Posterior cingulate gyrus (tissue), 11 donors: ENCODE data around the gene CEP152.
"Not testable (repeated sequence)": the region's sequence is repeated elsewhere in the genome, so short reads cannot be mapped to it uniquely, and the experiment has no call there.

Experiments
- DNase-seq, 10 donors: peaks; one replicate each; pipeline versions ENCODE4 v3.0.0 to v3.0.0-alpha.2; 2020 to 2021; ENCODE audit warnings: mixed read lengths in 3 of 10
- intact Hi-C: fragments of 100-400 bp; cut with DNase I; formaldehyde crosslinking; loops from one replicate; pipeline ENCODE4 v1.15.1; 2023

Gene CEP152

DNA sequence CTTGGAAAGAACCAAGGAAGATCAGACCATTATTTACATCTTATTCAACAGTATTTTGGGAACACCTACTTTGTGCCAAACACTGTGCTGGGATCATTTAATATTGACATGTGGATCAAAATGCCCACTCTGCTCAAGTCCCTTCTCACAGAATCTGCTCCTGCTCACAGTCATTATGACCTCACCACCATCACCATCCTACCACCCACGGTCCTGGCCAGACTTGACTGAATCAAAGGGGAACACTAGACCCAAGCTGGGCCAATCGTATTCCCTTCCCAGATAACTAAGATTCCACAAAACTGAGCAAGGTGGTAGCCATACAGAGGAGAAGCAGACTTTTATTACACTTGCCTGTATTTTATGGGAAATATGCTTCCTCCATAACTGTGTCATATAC is 3.4 kb upstream of the CEP152 start:
- intact Hi-C loops: no loop called here
- no peak for DNase-seq

DNA sequence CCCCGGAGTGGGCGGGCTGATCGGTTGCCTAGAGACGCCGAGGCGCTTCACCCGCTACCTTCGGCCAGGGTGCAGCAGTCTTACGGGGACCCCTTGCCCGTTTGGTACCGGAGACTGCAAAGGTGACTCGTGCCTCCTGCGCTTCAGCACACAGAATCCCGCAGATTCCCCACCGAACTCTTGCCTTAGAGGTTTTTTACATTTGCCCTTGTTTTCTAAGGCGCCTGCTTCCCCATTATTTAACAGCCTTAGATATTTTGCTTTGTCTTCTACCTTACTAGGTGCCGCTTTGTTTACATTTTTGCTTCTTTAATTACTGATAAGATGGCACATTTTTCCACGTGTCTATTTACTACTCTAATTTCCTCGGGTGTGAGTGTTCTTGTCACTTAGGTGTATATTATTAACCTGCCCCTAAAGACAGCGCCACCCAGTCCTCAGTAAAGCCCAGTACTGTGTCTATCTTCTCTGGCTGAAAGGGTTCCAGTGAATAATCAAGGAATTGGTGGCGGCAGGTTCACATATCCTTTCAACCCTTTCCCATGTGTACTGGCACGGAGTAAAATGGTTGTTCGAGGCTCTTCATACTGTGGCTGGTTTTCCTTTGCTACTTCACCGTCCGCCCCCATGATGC is 573 bp upstream of the CEP152 start:
- intact Hi-C loops: no loop called here
- DNase-seq: no peak

DNA sequence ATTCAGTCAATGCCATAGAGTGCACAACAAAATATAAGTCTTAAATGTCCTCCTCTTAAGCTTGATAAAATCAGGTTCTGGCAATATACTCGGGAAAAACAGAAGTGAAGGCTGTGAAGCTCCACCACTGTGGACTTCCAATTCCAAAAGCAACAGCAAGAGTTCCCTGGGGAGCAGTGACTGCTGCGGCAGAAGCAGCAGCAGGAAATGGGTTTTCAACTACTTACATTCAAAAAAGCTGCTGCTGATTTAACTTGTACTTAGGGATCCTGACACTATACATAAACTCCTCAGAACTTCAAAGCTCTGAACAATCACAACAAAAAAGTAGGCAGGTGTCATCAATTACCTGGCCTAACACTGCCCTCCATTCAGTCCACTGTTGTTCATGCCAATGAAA is 4.7 kb downstream of the CEP152 start:
- DNase-seq: no peak
- intact Hi-C loops: no loop called here

DNA sequence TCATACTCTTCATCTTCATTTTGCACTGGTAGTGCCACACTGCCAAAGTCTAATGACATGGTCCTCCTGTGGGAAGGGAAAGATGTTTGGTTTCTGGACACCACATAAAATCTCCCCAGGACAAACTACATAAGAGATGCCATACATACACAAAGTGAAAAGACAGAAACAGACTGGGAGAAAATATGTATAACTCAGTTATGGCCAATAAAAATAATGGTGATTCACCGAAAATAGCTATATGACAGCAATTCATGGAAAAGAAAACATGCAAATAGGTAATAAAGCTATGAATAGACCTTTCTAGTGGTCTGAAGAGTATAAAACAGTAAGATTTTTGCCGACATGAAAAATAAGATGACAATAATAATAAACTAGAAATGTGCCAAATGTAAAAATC is 5.3 kb downstream of the CEP152 start:
- no peak for DNase-seq
- intact Hi-C loops: no loop called here

DNA sequence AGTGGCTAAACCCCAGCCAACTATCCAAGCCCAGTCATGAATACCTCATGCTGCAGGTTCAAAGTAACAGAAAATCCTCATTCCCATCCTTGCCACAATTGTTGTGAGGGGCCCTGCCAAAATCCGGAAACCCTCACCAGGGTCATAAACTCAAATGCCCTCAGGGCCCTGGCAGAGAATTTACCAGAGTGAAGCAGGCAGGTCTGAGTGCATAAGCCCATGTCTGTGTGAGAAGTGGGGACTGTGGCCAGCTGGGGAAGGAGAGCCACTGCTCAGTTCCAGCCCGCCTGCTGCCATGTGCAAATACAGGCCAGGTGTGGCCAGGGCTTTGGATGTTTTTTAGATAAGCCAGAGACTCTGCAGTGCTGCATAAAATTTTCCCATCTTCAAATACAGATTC is 7.0 kb downstream of the CEP152 start:
- intact Hi-C loops: loop anchor here (5.0 kb wide), 1 partner anchor 162 kb away; no protein-coding TSS in a partner anchor

DNA sequence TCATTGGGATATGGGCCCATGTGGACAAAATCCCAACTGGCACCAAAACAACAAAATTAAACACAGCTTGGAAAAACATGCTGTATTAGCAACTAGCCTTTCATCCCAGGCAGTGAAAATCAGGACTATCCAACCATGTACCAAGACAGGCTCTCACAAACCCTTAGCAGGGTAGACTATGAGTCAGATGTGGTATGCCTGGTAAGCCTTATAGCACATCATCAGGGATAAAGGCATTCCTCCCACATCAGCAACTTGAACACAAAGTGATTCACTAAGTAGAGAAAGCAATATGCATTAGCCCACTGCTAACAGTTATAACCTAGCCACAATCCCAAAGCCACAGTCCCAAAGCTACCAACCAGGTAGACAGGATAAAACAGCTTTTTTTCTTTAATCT is 8.0 kb downstream of the CEP152 start:
- no peak for DNase-seq
- intact Hi-C loops: loop anchor here (5.0 kb wide), 1 partner anchor 161 kb away; no protein-coding TSS in a partner anchor

More for the DNA sequence above, 7.0 kb downstream of the CEP152 start:
- peak in 1 of 10 donors; percentile 49 for DNase-seq

DNA sequence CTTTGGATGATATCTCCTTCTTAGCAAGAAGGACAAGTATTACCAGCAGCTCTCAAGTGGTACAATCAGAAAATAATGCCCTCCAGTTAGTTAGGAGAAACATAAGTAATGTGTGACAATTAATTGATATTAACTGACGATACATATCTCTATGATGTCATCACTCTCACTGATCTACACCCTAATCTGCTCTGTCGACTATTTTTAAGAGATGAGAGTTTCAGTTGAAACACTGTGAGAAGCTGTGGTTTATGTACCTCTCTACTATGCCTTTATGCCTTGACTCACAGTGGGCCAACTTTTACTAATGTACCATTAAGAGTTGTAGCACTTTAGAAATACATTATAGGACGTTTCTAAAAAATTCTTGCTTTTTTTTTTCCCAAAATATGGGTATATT is 8.6 kb downstream of the CEP152 start:
- DNase-seq: no peak
- intact Hi-C loops: loop anchor here (5.0 kb wide), 1 partner anchor 160 kb away; no protein-coding TSS in a partner anchor

DNA sequence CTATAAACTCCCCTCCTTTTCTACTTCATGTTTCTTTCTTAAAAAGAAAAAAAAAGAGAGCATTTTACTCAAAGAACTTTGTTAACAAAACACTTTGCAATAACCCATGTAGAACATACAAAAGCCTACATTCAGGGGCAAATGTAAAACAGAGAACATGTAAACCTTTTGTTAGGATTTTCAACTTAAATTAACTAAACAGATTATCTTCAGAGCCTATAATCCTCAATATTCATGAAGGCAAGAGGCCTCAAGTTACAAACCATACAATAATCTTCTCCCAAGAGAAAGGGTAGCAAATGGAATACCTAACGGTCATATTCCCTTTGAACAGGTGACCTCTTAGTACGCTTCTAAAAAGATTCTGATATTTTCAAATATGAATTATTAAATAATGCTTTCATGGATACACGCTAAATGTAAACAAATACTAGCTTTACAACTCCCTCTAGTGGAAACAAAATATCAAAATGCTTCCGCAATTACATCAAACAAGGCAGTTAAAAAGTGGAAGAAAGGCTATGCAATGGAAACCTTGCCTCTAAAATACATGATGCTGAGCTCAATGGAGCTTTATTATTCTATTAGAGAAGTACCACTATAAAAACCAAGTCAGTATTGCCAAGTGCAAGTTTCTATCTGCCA is 9.9 kb downstream of the CEP152 start:
- intact Hi-C loops: loop anchor here (2.0 to 5.0 kb wide), 2 partner anchors 159 to 442 kb away; no protein-coding TSS in a partner anchor
- DNase-seq: no peak

DNA sequence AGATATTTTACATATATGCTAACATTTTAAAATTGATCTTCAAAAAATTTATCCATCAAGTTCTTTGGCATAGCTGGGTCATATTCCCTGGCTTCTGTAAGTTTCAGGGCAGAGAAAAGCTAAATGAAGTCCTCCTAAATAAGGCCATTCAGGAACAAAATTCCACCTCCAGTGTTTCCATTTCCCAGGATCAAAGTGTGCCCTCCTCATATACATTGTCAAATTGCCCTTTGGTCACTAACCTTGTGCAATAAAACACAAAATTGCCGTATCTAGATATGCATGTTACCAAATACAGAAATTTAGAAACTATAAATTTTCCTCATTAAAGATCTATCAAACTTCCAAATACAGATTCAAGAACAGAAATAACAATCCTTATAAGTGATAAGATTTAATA is 10.6 kb downstream of the CEP152 start:
- intact Hi-C loops: loop anchor here (2.0 to 5.0 kb wide), 2 partner anchors 158 to 441 kb away; no protein-coding TSS in a partner anchor
- no peak for DNase-seq

DNA sequence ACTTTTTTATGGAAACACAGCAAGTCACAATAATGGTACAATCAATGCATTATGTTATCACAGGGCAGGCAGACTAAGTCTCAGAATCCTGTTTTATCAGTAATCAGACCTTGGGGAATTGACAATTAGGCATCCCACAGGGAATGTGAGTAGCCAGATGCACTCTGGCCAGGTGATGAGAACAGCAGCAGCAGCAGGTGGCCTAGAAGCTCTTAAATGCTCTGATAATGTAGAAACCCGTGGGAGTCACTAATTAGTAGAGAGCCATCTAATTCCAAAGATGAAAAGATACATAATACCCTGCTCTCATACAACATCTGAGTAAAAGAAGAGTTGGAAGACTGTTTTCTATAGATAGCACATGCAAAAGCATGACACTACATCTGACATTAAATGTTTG is 12.6 kb downstream of the CEP152 start:
- no peak for DNase-seq
- intact Hi-C loops: no loop called here

DNA sequence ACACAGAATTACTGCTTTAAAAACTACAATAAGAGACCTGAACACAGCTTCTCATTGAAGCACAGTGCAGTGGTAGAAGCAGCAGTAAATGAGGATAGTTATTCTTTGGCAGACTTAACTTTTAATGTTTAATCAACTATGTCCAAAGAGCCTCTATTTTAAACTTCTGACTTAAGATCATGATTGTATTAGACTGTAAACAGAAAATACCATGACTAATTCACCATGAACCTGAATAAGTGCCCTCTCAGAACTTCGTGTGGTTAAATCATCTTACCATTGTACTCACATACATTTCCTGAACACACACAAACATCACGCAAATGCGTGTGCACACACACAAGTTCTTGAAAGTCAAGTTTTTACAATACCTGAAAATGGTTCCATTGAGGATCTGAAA is 13.9 kb downstream of the CEP152 start:
- intact Hi-C loops: no loop called here
- no peak for DNase-seq

DNA sequence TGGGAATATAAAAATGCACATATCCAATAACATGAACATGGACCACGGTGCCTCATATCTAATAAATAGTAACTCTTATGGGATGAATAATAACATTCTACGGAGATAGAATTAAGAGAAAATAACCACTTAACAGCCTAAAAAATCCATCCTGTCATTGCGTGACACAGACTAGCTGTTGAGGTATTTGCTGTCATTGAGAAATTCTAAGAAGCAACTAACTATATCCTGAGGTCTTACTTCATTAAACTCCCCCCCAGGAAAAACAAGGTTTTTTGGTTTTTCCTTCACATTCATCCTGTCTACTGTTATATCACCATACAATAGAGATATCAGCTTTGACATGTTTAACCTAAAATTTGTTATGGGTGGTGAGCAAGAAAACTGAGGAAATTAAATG is 14.3 kb downstream of the CEP152 start:
- intact Hi-C loops: no loop called here
- no peak for DNase-seq

DNA sequence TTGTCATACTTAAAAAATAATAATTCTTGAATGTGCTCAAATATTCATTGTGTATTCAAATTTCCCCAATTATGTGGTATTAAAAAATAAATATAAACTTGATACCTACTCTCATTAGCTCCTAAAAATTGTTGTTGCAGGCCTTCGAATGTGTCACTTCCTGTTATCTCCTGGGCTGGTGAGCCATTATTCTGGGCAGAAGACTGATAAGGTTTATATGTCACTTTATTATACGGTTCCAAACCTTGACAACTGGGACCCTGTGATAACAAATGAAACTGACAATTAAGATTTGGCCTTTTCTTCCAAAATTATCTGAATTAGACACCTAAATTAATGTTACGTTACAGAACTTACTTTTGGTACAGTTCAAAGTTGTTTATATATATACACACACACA is 15.0 kb downstream of the CEP152 start:
- intact Hi-C loops: no loop called here
- no peak for DNase-seq

DNA sequence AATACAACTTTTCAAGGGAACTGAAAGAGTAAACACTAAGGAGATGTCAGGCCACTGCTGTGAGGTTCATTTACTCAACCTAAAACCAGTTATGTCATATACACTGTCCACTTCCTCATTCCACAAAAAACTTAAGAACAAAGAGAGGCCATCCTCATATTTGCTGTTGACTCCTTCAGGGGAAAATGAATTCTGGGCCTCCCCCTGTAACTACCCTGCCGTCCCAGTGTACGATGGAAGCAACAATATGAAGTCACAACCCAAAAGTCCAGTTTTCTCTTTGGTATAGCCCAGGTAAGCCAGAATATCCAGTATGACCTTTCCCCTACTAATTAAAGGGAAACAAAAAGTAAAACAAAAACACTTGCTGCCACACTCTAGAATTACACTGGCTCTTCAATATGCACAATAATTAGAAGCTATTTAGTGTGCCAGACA is 16.2 kb downstream of the CEP152 start:
- no peak for DNase-seq
- intact Hi-C loops: no loop called here

DNA sequence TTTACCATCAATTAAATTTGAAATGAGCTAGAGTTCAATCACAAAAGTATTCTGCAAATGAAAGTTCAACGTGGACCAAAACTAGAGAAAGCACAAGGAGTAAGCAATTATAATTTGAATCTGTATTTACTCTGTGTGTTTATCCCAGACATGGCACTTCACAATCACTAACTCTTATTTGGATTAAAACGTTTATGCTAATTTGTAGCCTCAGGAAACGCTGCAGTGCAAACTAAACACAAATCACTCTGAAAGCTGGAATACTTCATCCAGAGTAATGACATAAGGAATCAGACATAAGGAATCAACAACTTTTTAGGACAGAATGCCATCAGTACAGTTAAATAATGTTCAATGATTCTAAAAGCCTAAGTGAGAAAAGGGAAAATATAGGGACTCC is 18.5 kb downstream of the CEP152 start:
- no peak for DNase-seq
- intact Hi-C loops: no loop called here

DNA sequence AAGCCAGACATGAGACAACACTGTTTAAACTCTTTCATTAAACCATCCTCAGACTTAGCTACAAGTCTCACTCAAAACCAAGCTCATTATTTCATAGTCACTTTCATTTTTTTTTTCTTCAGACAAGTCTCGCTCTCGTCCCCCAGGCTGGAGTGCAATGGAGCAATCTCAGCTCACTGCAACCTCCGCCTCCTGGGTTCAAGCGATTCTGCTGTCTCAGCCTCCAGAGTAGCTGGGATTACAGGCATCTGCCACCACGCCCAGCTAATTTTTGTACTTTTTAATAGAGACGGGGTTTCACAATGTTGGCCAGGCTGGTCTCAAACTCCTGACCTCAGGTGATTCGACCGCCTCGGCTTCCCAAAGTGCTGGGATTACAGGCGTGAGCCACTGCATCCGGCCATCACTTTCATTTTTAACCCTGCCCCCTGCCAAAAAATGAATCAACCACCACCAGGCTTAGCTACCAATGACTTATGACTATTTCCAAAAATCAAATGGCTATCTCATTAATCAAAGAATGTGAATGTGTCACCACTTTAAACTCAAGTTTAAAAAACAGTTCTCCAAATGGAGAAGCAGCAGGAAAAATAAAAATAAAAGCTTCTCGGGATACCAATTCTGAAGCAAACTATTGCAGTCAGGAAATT is 20.3 kb downstream of the CEP152 start:
- intact Hi-C loops: not testable (repeated sequence)
- peak in 1 of 10 donors; percentile 30 for DNase-seq

DNA sequence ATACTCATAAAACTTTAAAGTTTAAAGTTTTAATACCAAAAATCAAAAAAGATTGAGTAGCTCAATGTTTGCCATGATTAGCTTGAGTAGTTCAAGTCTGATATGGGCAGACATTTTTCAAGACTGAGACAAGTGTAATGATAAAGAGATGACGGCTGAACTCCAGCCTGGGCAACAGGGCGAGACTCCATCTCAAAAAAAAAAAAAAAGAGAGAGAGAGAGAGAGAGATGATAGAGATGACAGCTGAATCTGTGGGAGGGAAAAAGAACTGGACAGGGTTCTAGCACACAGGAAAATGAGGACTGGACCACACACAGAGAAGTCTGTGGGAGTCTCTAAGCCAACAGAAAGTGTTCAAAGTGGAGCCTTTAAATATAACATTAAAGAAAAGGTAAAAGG is 25.2 kb downstream of the CEP152 start:
- intact Hi-C loops: no loop called here
- no peak for DNase-seq

DNA sequence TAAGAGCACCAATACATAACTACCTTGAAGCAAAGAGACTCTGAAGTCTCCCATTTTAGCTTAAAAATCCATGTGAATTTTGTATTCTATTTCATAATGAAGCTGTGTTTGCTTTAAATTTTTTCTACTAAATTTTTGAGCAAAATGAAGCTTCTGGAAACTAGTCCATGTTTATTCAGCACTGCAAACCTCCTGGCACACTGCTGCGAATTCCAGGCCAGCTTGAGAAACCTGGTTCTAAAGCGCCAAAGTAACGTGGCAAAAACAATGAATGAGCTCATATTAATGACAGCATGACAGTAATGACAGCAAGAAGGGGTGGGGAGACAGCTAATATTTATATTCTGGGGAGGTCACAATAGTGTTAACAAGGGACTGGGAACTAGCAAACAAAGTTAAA is 25.7 kb downstream of the CEP152 start:
- intact Hi-C loops: no loop called here
- no peak for DNase-seq

DNA sequence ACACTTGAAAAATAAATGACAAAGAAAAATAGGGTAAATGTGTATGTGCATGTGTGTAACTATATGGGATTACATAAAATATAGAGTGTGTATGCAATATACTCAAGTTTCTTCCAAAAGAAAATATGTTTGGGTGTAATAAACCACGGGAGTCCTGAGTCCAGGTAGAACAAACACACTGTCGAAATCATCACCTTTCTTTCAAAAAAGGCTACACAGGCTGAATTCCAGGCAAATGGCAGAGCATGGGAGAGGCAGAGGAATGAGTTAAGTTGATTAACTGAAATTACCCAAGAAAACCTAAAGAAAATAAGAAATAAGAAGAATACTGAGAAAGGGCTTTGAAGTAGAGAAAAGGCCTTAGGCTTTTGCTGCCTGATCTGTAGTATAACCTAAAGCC is 26.1 kb downstream of the CEP152 start:
- intact Hi-C loops: no loop called here
- DNase-seq: no peak

DNA sequence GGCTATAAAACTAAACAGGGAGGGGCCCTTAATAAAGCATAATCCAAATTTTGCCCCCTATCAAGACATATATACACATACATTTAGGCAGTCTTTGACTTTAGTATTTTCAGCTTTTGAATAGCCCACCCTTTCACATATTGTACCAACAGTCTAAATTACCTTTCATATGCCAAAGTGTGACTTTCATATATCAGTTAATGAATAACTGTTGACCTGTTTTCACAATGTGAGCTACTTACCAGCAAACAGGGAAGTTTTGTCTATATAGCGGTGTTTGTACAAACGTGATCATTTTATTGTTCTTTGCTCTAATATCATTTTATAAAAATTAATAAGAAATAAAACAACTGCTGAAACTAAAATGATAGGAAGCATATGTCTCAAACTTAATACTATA is 28.0 kb downstream of the CEP152 start:
- intact Hi-C loops: no loop called here
- DNase-seq: no peak

DNA sequence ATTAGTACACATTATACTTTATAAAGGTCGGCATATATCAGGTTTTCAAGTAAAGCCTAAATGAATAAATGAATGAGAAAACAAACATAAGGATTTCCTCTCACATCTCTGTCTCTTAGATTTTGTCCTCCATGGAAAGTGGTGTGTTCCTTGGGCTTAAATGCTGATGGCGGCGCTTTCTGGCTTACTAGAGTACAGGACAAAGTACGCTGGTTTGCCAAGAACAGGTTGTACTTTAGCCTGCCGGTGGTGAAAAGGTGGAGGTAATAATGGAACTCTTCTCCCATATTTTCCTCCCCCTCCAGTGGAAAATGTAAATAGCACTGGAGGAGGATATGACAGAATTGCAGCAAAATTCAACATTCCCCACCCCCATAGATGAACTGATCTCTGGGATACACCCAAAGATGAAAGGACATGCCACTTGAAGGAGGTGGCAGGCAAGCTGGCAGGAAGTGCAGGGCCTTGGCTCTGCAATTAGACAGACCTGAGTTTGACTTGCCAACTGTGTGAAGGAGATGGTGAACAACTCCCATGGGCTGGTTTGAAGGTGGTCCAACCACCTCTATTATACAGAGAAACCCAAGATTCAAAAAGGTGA is 29.3 kb downstream of the CEP152 start:
- intact Hi-C loops: no loop called here
- DNase-seq: no peak
